ENCODE data around the gene CDT1. TPM values are rescaled to one million over a fixed set of nuclear protein-coding genes. Genes with fewer than 3 reads are reported as not detected.

CDT1 gene
- total RNA-seq, 1 donor from 2014 or later = 79.6 TPM

GRCh38 chr16:88812513-88813268 is 9.1 kb downstream of the CDT1 start:
- DNase-seq (ENCODE audit: low read depth, low spot score) = no peak
- H3K9me3 Mint-ChIP-seq = no peaks in the 10 kb centered on the region
- no peaks in the 10 kb centered on the region for H3K36me3 Mint-ChIP-seq (ENCODE audit: low read depth)
- peak; percentile 23 for TF ChIP-seq CTCF (conservative IDR thresholded peaks at IDR 0.05)
- peaks cover 26% of the 10 kb centered on the region for H3K4me1 Mint-ChIP-seq
- H3K27ac Mint-ChIP-seq (ENCODE audit: unreplicated experiment) = peak overlapping the region; percentile 50
- H3K27me3 Mint-ChIP-seq (ENCODE audit: low read depth) = peaks cover 16% of the 10 kb centered on the region
- H3K4me3 Mint-ChIP-seq = peak overlapping the region; percentile 84

- peaks cover 26% of the 10 kb centered on the region for H3K4me1 Mint-ChIP-seq
- no peak for DNase-seq (ENCODE audit: low read depth, low spot score)
- no peak overlapping the region for H3K27ac Mint-ChIP-seq (ENCODE audit: unreplicated experiment)
- no peaks in the 10 kb centered on the region for H3K9me3 Mint-ChIP-seq
- peak overlapping the region; percentile 70 for H3K4me3 Mint-ChIP-seq
- TF ChIP-seq CTCF (conservative IDR thresholded peaks at IDR 0.05) = no peak
- peaks cover 14% of the 10 kb centered on the region for H3K27me3 Mint-ChIP-seq (ENCODE audit: low read depth)
- H3K36me3 Mint-ChIP-seq (ENCODE audit: low read depth) = no peaks in the 10 kb centered on the region
These were observed 9.9 kb downstream of the CDT1 start for GRCh38 chr16:88813269-88814143.

- no peak overlapping the region for H3K27ac Mint-ChIP-seq (ENCODE audit: unreplicated experiment)
- H3K27me3 Mint-ChIP-seq (ENCODE audit: low read depth) = peaks cover 11% of the 10 kb centered on the region
- no peaks in the 10 kb centered on the region for H3K9me3 Mint-ChIP-seq
- TF ChIP-seq CTCF (conservative IDR thresholded peaks at IDR 0.05) = no peak
- peak overlapping the region; percentile 70 for H3K4me3 Mint-ChIP-seq
- H3K36me3 Mint-ChIP-seq (ENCODE audit: low read depth) = no peaks in the 10 kb centered on the region
- H3K4me1 Mint-ChIP-seq = peaks cover 23% of the 10 kb centered on the region
- DNase-seq (ENCODE audit: low read depth, low spot score) = no peak
These were observed 10.5 kb downstream of the CDT1 start for GRCh38 chr16:88814144-88814502.

GRCh38 chr16:88815227-88815626 is 11.6 kb downstream of the CDT1 start:
- no peak for TF ChIP-seq CTCF (conservative IDR thresholded peaks at IDR 0.05)
- Mint-ChIP-seq H3K4me1 (peaks cover 17% of the 10 kb centered on the region), H3K36me3 (ENCODE audit: low read depth) (no peaks in the 10 kb centered on the region)

GRCh38 chr16:88815901-88816589 is 12.5 kb downstream of the CDT1 start:
- no peak for DNase-seq (ENCODE audit: low read depth, low spot score)
- Mint-ChIP-seq H3K27ac (ENCODE audit: unreplicated experiment) (no peak overlapping the region), H3K36me3 (ENCODE audit: low read depth) (no peaks in the 10 kb centered on the region), H3K4me3 (no peak overlapping the region), H3K27me3 (ENCODE audit: low read depth) (peaks cover 4% of the 10 kb centered on the region), H3K4me1 (peaks cover 9% of the 10 kb centered on the region), H3K9me3 (no peaks in the 10 kb centered on the region)
- TF ChIP-seq CTCF (conservative IDR thresholded peaks at IDR 0.05) = peak; percentile 72

More at GRCh38 chr16:88815227-88815626, 11.6 kb downstream of the CDT1 start:
- peaks cover 6% of the 10 kb centered on the region for H3K27me3 Mint-ChIP-seq (ENCODE audit: low read depth)
- no peak overlapping the region for H3K27ac Mint-ChIP-seq (ENCODE audit: unreplicated experiment)
- no peaks in the 10 kb centered on the region for H3K9me3 Mint-ChIP-seq
- peak overlapping the region; percentile 34 for H3K4me3 Mint-ChIP-seq
- DNase-seq (ENCODE audit: low read depth, low spot score) = no peak

Data from neural crest cell (in vitro differentiated cells).